Esophagus squamous epithelium (tissue), 4 donors: ENCODE results near the gene SBSN.

Source experiments
- POLR2A ChIP-seq, 4 donors: fragments of 450-650 bp; IDR thresholded peaks; one replicate each; pipeline ENCODE4 v1.6.1; 2017; ENCODE audit warnings: antibody characterized with exemption in 4 of 4, mild to moderate bottlenecking in 4 of 4, moderate library complexity in 3 of 4
- TF ChIP-seq, protein P1 (sequence below), 6 experiments: fragments of 450-650 bp in 4 of 6; fragments of 200-600 bp in 2 of 6; sonication (generic) in 2 of 6; IDR thresholded peaks; one replicate each; pipeline ENCODE4 v1.5.1; 2016 to 2019; ENCODE audit warnings: antibody characterized with exemption in 6 of 6, mild to moderate bottlenecking in 4 of 6, moderate library complexity in 4 of 6

DNA sequence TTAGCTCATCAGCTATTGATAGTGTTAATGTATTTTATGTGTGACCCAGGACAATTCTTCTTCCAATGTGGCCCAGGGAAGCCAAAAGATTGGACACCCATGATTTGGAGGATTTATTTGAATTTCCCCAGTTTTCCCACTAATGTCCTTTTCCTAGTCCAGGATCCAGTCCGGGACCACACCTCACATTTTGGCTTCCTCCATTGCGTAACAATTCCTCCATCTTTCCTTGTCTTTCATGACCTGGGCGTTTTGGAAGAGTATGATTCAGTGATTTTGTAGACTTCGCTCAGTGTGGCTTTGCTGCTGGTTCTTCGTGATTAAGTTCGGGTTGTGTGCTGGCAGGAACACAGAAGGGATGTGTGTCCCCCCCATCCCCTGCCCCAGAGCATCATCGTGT is 38.6 kb upstream of the SBSN start:
- TF ChIP-seq, protein P1, sequence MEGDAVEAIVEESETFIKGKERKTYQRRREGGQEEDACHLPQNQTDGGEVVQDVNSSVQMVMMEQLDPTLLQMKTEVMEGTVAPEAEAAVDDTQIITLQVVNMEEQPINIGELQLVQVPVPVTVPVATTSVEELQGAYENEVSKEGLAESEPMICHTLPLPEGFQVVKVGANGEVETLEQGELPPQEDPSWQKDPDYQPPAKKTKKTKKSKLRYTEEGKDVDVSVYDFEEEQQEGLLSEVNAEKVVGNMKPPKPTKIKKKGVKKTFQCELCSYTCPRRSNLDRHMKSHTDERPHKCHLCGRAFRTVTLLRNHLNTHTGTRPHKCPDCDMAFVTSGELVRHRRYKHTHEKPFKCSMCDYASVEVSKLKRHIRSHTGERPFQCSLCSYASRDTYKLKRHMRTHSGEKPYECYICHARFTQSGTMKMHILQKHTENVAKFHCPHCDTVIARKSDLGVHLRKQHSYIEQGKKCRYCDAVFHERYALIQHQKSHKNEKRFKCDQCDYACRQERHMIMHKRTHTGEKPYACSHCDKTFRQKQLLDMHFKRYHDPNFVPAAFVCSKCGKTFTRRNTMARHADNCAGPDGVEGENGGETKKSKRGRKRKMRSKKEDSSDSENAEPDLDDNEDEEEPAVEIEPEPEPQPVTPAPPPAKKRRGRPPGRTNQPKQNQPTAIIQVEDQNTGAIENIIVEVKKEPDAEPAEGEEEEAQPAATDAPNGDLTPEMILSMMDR (IDR thresholded peaks at IDR 0.05), result no peak
- no peak for TF ChIP-seq POLR2A (IDR thresholded peaks at IDR 0.05)
